OCI-LY7 (cell line): ENCODE measurements around the gene MEGF6.

Experiments
- EZH2phosphoT487 ChIP-seq: fragments of 200-600 bp; sonication (generic); IDR thresholded peaks from 2 replicates; pipeline ENCODE4 v1.6.1; 2018; ENCODE audit warnings: low read depth, borderline replicate concordance, mild to moderate bottlenecking, mixed run types, antibody characterized with exemption, low read length, moderate library complexity, mixed read lengths
- TF ChIP-seq, protein P1 (sequence below): fragments of 200-600 bp; sonication (generic); conservative IDR thresholded peaks from 2 replicates; pipeline ENCODE4 v1.5.1; 2014; ENCODE audit warnings: mild to moderate bottlenecking, antibody characterized with exemption, low read length, moderate library complexity, mixed read lengths

GRCh38 chr1:3561702-3562101 lies 49.6 kb downstream of the MEGF6 start:
- TF ChIP-seq, protein P1, sequence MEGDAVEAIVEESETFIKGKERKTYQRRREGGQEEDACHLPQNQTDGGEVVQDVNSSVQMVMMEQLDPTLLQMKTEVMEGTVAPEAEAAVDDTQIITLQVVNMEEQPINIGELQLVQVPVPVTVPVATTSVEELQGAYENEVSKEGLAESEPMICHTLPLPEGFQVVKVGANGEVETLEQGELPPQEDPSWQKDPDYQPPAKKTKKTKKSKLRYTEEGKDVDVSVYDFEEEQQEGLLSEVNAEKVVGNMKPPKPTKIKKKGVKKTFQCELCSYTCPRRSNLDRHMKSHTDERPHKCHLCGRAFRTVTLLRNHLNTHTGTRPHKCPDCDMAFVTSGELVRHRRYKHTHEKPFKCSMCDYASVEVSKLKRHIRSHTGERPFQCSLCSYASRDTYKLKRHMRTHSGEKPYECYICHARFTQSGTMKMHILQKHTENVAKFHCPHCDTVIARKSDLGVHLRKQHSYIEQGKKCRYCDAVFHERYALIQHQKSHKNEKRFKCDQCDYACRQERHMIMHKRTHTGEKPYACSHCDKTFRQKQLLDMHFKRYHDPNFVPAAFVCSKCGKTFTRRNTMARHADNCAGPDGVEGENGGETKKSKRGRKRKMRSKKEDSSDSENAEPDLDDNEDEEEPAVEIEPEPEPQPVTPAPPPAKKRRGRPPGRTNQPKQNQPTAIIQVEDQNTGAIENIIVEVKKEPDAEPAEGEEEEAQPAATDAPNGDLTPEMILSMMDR, result no peak
- no peak for TF ChIP-seq EZH2phosphoT487
